GM10847 (cell line): ENCODE data around the gene NAPEPLD.

ENCODE experiments used
- POLR2A ChIP-seq: IDR thresholded peaks from 2 replicates; pipeline ENCODE4 v1.6.1; 2011; ENCODE audit not compliant: insufficient read length; ENCODE audit errors: extremely low read depth

NAPEPLD gene

GRCh38 chr7:103058122-103058521 is 90.8 kb downstream of the NAPEPLD start:
- no peak for TF ChIP-seq POLR2A

GRCh38 chr7:103051519-103051918 is 97.4 kb downstream of the NAPEPLD start:
- TF ChIP-seq POLR2A: no peak
